Measurements from ENCODE around the gene HDLBP.

Gene HDLBP

GRCh38 chr2:241188361-241189092 is 126.9 kb downstream of the HDLBP start, which contains the start of gene ANO7:
TSS of gene ANO7 (plus strand) at chr2:241188677. CDS start at chr2:241190064, 1,387 bp downstream.
- DNase-seq, result no peak

DNA sequence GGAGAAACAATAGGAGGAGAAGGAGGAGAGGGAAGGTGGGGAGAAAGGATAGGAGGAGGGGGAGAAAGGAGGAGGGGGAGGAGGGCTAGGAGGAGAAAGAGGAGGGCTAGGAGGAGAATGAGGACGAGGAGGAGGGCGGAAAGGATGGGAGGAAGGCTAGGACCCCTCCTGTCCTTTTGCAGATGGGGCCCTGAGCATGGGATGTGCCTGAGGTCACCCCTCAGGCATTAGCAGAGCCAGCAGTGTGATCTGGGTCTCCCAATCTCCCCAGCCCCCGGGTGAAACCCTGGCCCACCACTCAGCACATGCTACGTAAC is 127.6 kb downstream of the HDLBP start:
- DNase-seq, result no peak

DNA sequence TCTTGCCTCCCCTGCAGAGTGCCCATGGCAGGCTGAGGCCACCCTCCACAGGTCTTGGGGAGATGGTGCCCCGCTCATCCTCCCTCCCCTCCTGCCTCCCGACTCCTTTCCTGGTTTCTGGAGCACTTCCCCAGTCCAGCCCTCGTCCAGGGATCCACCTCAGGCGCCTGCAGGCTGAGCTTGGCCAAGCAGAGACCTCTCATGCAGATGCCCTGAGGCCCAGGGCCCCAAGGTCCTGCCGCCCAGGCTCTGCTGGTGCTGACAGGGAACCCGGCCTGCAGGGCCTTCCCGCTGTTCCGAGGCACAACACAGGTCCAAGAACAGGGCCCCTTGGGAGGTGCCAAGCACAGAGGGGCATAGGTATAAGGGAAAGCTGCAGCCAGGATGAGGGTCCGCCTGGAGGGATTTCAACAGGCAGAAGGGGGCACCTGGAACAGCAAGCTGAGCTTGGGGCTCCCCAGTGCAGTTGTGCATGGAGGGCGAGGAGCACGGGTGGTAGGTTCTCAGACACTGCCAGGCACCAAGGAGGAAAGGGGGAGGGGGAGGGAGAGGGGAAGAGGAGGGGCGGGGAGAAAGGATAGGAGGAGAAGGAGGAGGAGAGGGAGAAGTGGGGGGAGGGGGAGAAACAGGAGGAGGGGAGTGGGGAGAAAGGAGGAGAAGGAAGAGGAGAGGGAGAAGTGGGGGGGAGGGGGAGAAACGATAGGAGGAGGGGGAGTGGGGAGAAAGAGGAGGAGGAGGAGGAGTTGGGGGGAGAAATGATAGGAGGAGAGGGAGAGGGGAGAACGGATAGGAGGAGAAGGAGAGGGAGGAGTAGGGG is 128.2 kb downstream of the HDLBP start:
- no peak for DNase-seq

DNA sequence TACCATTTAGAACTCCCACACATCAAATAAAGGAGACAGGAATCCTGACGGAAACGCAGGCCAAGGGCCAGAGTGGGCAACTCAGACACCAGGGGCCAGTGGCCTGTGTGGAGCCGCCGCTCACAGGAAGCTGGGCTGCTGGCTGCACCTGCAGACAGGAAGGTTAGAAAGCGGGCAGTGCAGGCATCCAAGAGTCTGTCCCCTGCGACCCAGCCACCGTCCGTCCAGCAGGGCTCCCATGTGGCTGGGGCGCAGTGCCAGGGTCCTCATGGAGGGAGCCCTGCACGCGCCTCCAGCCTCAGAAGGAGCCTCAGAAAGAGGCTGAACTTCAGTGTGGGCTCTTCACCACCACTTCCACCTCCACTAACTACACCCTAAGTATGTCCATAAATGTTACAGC is 129.5 kb downstream of the HDLBP start:
- DNase-seq, result no peak

DNA sequence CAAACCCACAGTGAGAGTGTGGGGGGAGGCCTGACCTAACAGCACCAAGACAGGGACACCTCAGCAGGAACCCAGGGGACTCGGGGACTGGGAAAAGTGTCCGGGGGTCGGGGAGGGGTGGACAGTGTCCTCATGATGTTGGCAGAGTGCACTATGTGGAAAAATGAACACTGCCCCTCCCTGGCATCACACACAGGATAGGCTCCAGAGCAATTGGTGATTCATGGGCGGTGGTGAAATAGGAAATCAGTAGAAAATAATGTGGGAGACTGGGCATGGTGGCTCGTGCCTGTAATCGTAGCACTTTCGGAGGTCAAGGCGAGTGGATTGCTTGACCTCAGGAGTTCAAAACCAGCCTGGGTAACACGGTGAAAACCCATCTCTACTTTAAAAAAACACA is 130.6 kb downstream of the HDLBP start:
- DNase-seq, result no peak

DNA sequence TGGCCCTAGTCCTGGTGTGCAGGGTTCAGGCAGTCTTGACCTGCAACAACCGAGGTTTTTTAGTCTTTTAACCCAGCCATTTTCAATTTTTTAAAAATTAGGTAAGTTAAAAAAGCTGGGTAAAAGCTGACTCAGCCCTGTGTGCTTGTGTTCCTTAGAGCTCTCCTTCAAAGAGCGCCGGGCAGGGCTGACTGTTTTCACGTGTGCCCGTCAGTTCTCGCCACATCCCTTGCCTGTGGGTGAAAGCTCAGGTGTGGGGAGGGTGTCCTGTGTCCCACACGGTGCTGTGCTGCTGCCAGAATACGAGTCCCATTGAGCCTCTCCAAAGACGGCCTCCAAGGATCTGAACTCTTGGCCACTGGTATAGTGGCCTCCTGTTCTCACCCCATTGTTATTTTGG is 132.3 kb downstream of the HDLBP start:
- no peak for DNase-seq

DNA sequence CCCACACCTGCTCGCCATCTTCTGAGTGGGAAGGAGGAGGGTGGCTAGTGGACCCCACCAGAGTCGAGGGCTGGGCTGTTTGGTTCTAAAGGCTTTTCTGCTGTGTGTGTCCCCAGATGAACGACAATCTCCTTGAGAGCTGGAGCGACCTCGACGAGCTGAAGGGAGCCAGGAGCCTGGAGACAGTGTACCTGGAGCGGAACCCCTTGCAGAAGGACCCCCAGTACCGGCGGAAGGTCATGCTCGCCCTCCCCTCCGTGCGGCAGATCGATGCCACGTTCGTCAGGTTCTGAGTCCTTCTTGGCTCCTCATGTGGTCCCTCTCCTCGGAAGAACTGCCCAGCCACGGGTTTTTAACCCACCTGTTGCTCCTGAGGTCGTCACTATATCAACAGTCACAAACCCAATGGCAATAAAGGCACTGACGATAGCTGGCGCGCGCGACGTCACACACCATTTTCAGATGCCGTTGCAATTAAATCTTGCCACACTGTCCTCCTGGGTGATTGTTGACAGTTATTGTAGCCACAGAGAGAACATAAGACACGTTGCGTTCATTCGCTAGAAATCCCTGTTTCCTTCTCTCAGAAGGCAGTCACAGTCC is 132.8 kb downstream of the HDLBP start:
- DNase-seq, result no peak

- DNase-seq, result no peak
These were observed 133.3 kb downstream of the HDLBP start for GRCh38 chr2:241182126-241182525.

DNA sequence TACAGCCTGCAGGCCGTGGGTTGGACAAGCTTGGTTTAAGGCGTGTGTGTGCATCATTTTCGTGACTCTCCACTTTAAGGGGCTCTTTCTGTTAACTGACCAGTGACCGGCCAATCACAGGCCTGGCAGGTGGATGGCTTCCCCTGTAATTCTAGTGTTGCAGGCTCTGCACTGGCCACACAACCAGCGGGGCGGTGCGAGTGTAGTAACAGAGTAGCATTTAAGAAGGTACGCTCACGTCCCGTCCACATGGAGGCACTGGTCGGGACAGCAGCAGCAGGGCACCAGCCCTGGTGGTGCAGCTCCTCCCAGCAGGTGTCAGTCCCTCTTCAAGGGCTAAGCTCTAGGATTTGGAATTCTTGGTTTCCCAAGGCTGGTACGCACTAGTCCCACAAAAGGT is 135.0 kb downstream of the HDLBP start:
- DNase-seq, result no peak

GRCh38 chr2:241179899-241180298 is 135.6 kb downstream of the HDLBP start:
- DNase-seq, result no peak

DNA sequence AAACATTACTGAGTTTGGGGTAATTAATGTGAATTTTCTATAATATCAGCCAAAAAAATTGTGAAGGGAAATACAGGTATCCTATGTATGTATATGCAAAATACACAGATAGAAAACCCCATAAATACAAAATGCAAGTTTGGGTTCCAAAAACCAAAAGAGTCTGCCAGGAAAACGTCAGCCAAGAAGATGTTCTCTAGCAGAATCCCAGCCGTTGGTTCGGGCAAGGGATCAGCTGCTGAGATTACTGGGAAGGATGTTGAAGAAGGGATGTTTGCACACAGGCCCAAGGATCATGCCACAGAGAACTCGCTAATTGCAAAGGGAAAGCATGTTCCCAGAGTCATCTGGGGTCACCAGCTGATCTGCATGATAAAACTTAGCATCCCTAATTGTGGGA is 136.5 kb downstream of the HDLBP start:
- no peak for DNase-seq

DNA sequence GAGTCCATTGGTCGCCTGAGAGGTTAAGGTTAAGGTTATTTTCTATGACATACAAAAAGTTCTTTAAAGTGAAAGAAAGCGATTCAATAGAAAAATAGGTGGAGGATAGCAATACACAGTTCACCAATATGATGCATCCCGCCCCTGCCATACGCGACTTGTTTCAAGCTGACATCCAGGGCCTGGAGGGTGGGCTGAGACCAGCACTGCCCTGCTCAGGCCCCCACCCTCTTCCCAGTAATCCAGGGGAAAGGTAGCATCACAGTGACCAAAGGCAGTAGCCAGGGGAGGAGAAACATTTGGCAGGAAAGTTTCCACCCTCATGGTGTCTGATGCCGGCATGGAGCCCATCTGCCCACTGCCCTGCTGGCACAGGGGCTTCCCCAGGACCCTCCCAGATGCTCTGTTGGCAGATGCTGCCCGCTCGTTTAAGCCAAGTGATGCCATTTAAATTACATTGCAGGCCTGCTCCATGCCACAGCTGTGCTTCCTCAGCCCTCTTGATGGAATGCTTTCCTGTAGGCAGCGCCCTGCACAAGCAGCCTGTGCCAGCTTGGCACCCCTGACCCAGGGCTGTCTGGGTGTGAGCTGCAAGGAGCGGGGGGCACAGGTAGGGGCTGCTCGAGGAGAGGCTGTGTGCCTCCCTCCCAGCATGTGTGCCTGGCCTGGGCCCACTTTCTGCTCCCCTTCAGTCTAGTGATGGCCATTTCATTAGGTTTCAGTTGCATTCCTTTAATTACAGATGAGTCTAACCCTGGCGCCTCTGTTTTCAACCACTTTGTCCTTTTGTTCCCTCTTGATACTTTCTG is 137.7 kb downstream of the HDLBP start:
- no peak for DNase-seq

All from NCI-H524 treated with DMSO at 0.1 percent for 48 hours (cell line).